Activated CD8-positive, alpha-beta memory T cell treated with anti-CD3 and anti-CD28 coated beads, Interleukin-2, amount 50 U/mL, for 24 hours (primary cell): ENCODE measurements around the gene PHF21A.
"Not testable (repeated sequence)": the region's sequence is repeated elsewhere in the genome, so short reads cannot be mapped to it uniquely, and the experiment has no call there.

Experiments
- DNase-seq: peaks from one replicate; pipeline ENCODE4 v3.0.0-alpha.2; 2020; ENCODE audit errors: extremely low read depth

PHF21A gene

DNA sequence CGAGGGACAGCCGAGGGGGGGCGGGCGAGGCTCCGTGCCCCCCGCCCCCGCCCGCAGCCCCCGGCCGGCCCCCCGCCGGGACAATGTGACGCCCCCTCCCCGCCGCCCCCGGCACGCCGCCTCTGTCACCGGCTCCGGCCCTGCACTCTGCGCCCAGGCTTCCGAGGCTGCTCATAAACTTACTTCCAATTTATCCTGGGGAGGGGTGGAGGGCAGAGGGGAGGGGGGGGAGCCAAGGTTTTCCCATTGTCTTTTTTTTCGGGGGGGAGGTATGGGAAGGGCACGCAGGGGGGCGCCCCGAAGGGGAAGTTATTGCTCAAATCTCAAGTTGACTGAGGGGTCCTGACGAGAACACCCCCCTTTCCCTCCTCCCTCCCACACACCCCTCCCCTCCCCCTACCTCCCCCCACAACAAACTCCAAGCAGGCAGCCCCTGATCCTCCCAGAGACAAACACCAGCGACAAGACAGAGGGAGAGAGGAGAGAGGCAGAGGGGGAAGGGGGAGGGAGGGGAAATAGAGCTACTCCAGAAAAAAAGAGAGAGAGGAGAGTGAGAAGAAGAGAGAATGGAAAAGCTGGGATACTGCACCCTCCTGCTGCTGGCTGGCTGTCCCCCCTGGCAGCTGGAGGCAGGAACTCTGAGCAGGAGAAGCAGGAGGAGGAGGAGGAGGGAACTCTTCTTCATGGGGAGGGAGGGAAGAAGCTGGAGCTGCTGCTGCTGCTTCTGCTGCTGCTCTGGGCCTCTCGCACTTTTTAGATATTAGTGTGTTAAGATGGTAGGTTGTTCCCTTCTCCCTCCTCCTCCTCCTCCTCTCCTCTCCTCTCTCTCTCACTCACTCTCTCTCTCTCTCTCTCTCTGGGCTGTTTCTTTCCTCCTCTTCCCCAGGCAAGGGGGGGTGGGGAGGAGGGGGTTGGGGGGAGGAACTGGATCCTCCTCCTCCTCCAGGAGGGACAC is 631 bp downstream of the PHF21A start:
- DNase-seq: peak; percentile 2

- DNase-seq: peak; percentile 9
Observed at GRCh38 chr11:46119352-46120216, 1.7 kb downstream of the PHF21A start.

- DNase-seq: no peak
Observed at GRCh38 chr11:46118702-46119351, 2.4 kb downstream of the PHF21A start.

DNA sequence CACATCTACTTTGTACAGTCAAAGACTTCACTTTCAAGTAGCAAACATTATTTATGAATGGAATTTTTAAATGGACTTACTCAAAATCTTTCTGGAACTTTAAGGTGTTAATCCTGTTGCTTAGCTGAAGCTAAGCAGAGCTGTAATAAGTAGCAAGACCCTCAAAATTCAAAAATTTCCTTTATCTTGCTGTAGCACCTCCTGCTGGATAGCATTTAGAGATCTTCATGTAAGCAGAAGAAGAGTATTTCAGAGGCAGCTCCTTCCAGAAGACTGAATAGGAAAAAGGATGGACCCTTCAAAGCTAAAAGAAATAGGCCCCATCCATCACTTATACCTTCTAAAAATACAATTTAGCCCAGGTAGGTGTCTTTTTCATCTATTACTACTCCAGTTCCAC is 3.4 kb downstream of the PHF21A start:
- DNase-seq: no peak

DNA sequence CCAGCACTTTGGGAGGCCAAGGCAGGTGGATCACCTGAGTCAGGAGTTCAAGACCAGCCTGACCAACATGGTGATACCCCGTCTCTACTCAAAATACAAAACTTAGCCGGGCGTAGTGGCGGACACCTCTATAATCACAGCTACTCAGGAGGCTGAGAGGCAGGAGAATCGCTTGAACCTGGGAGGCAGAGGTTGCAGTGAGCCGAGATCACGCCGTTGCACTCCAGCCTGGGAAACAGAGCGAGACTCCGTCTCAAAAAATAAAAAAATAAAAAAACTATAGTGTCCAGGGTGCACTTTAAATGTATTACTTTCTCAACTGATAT is 4.6 kb downstream of the PHF21A start:
- DNase-seq: not testable (repeated sequence)

GRCh38 chr11:46116007-46116711 is 5.1 kb downstream of the PHF21A start:
- no peak for DNase-seq

GRCh38 chr11:46114961-46115360 is 6.3 kb downstream of the PHF21A start:
- no peak for DNase-seq

- no peak for DNase-seq
Observed at GRCh38 chr11:46114378-46114777, 6.9 kb downstream of the PHF21A start.

GRCh38 chr11:46112961-46113607 is 8.2 kb downstream of the PHF21A start:
- no peak for DNase-seq

DNA sequence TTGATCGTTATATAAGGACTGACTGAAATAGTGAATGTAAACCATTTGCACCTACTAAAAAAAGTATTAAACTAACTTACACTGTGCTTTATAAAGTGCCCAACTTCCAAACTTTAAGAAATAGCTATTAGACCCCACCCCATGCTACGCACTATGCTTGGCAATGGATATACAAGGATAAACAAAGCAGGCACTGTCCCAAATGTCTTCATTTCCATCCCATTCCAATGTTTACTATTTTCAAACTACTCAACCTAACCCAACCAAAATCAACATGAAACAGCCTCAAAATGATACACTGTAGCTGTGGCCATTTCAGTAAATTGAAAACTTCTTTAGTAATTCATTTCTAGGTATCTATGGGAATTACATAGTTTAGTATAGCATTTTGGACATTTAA is 12.5 kb downstream of the PHF21A start:
- no peak for DNase-seq

DNA sequence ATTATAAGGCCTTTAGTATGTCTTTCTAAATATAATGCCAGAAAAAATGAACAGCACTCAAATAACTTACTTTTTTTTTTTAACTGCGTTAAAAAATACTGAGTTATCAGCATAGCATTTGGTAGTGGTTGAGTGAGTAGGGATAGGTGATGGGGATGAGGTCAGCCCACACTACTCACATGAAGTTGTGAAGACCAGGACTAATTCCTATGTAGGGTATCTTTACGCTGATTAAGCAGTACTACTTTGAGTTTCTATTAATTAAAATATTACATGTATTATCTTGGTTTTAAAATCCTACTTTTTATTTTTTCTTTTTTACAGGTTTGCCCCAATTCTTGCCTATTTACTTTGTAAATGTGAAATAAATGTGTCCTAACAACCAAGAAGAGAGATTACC is 13.5 kb downstream of the PHF21A start:
- no peak for DNase-seq

- DNase-seq: no peak
Observed at GRCh38 chr11:46107408-46107718, 13.9 kb downstream of the PHF21A start.

GRCh38 chr11:46106530-46107407 is 14.5 kb downstream of the PHF21A start:
- no peak for DNase-seq

DNA sequence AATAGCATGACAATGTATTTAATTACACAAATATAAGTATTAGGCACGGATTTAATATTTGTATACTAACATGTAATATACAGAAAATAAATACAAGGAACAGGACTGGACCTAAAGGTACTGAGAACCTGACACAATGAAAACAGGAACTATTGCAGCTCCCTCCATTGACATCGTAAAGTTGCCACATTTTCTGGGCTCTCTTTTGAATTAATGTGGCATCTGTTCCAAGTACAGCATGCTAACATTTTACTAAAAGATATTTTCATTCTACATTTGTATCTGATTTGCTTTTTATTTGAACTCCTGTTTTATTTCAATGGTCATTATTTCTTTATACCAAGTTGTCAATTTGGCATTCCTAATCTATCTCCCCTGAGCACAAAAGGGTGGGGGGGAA is 15.3 kb downstream of the PHF21A start:
- no peak for DNase-seq

- no peak for DNase-seq
Observed at GRCh38 chr11:46105134-46105628, 16.1 kb downstream of the PHF21A start.

DNA sequence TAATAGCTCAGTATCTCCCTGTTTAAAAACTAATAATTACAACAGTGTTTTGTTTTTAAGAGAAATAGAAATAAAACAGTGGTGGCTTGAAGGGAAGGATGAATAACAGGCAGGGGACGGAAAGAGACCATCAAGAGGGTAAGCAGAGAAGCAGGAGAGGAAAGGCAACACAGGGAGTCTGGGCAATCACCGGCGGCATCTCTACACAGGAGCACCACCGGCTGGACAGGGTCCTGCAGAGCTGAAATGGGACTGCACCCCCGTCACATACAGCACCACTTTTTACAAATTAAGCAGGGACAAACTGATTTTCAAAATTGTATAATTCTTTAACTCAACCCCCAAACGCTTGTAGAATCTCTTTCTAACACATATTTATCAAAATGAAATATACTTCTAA is 18.4 kb downstream of the PHF21A start:
- DNase-seq: no peak

GRCh38 chr11:46100670-46101069 is 20.6 kb downstream of the PHF21A start:
- no peak for DNase-seq

DNA sequence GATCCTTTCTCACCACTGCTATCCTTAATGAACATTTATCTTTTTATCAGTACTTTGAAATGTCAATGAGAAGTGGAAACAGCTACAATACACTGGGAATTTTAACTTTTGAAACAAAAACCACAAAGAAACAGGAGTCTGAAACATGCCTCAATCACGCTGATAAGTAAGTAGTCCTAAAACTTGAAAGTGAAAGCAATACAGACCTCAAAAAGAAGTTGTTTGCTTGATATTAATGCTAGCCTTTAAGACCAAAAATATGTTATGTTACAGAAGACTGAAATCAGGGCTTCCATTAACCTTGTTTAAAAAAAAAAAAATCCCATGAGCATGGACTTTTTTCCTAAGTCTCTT is 21.3 kb downstream of the PHF21A start:
- DNase-seq: no peak

DNA sequence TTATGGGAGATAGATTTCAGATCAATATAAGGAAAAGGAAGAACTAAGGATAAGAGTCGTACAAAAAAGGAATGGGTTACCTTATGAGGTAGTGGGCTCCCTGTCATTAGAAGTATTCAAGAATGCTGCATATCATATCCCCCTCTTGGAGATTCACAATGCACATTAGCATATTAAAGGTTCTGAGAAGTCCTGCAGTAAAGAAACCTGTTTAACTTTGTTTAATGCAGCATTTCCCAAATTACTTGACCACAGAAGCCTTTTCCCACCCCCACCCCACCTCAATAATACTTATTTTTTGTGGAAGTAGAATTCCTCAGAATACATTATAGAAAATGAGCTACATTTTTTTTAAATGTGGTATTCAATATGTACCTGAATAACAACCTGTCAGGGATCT is 30.9 kb downstream of the PHF21A start:
- DNase-seq: no peak

DNA sequence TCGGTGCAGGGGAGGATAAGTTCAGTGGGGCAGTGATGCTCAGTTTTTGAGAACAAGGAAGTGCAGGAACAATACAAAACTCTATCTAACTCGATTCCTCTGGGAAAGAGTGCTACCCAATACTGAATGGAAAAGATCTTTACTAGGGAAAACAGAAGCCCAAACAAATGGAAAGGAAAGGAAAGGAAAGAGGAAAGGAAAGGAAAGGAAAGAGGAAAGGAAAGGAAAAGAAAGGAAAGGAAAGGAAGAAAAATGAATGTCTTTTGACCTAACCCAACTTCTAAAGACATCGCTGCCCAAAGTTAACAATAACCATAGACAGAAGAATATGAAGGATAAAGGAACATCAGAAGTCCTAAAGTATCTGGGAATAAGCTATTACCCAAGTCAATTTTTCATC is 41.6 kb downstream of the PHF21A start:
- DNase-seq: no peak
